HUES64 (cell line): Measurements from ENCODE around the gene OSM.
"Not testable (repeated sequence)": the region's sequence is repeated elsewhere in the genome, so short reads cannot be mapped to it uniquely, and the experiment has no call there.

ENCODE experiments used
- H3K27ac ChIP-seq: 2 replicates; pipeline ENCODE4 v1.7.0; 2013; ENCODE audit warnings: low read depth, low read length, inconsistent platforms
- H3K27me3 ChIP-seq: 2 replicates; pipeline ENCODE4 v1.6.1; 2013; ENCODE audit warnings: mild to moderate bottlenecking, low read length; ENCODE audit not compliant: insufficient read depth
- H3K36me3 ChIP-seq: 2 replicates; pipeline ENCODE4 v1.6.1; 2013; ENCODE audit warnings: mild to moderate bottlenecking, low read length; ENCODE audit not compliant: insufficient read depth
- H3K4me1 ChIP-seq: 2 replicates; pipeline ENCODE4 v1.6.1; 2013; ENCODE audit warnings: mild to moderate bottlenecking, low read length, moderate library complexity; ENCODE audit not compliant: insufficient read depth
- H3K4me3 ChIP-seq: 2 replicates; pipeline ENCODE4 v1.5.1; 2013; ENCODE audit warnings: mild to moderate bottlenecking, low read length, moderate library complexity
- H3K9ac ChIP-seq: 2 replicates; pipeline ENCODE4 v1.6.1; 2013; ENCODE audit warnings: mild to moderate bottlenecking, low read depth, low read length
- H3K9me3 ChIP-seq: 2 replicates; pipeline ENCODE4 v1.6.1; 2013; ENCODE audit warnings: low read depth, low read length; ENCODE audit not compliant: insufficient read depth
- WGBS: fragments of 150-250, 120-280 bp; methylation state at CpG from one replicate; pipeline ENCODE4 v1.1.7; 2013; ENCODE audit warnings: missing lambda C conversion rate; 5-methylcytosine and 5-hydroxymethylcytosine counted together

OSM gene

DNA sequence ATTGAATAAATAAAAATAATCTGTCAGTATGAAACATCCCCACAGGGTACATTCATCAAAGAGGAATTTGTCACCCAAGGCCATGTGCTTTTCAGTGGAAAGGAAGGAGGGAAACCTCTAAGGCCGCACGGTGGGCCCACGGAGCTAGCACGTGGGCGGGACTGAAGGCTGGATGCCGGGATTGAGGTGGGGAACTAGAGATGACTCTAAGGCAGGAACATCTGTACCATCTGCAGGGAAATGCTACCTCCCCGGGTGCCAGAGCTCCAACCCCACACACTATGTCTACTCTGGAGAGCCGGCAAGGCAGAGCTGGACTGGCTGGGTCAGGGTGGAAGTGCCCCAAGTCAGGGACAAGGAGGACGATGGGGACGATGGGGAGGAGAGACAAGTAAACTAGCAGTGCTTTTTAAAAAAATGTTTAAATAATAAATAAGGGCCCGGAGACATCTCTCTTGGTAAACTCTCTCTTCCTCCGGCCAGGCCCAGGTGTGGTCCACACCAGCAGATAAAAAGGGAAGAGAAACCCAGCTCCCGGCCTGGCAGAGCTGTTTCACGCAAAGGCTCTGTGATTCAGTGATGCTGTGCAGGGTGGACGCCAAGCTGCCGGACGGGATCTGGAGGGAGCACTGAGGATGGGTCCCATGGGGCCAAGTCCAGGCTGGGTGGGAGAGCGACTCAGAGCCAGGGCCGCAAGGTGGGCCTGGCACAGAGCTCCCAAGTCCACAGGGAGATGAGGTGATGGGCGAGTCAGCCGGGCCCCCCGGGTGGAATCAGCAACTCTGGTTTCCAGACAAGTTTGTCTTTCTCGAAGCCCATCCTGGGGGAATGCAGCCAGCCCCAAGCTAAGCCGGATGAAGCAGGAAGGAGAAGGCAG, 25.9 kb downstream of the OSM start:
- Histone ChIP-seq H3K4me3 (no peak overlapping the region), H3K27me3 (no peaks in the 10 kb centered on the region; the same call in 1 of the 2 replicates), H3K36me3 (peaks cover 10% of the 10 kb centered on the region; the same call in 1 of the 2 replicates), H3K9ac (no peak overlapping the region), H3K27ac (no peak overlapping the region), H3K9me3 (no peaks in the 10 kb centered on the region), H3K4me1 (peaks cover 23% of the 10 kb centered on the region)
- 88% methylated on average over 24 of the region's 24 CpGs for WGBS

DNA sequence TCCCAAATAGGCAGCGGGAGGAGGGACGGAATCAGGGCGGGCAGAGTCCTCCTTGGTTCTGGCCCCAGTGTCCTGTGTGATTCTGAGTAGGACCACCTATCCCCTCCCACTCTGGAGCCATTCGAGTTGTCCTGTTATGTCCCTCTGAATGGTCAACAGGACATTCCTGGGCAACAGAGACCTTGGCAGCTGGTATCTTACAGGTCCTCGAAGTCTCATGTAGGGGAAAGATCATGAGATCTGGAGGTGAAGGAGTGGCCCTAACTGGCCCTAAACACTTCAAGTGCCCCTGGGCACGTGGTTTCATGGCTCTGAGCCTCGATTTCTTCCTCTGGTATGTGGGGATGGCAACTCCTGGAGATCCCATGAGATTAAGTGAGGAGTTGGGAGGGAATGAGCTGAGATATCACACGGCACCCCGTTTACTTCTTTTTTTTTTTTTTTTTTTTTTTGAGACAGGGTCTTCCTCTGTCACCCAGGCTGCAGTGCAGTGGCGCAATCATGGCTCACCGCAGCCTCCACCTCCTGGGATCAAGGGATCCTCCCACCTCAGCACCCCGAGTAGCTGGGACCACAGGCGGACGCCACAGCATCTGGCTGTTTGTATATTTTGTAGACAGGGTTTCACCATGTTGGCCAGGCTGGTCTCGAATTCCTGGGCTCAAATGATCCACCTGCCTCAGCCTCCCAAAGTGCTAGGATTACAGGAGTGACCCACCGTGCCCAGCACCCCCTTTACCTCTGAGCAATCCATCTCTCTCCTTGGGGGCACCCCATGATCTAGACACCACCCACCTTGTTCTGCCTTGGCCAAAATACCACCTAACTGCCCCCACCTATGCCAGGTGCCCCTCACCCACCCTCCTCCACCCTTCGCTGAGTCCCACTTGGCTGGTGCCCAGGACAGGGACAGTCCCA, 26.9 kb downstream of the OSM start:
- no peaks in the 10 kb centered on the region for H3K9me3 ChIP-seq
- no peak overlapping the region for H3K4me3 ChIP-seq
- no peak overlapping the region for H3K9ac ChIP-seq
- H3K27ac ChIP-seq = no peak overlapping the region
- H3K27me3 ChIP-seq = no peaks in the 10 kb centered on the region
- H3K36me3 ChIP-seq = peaks cover 10% of the 10 kb centered on the region; the same call in 1 of the 2 replicates
- 92% methylated on average over 15 of the region's 17 CpGs for WGBS
- H3K4me1 ChIP-seq = peaks cover 26% of the 10 kb centered on the region

DNA sequence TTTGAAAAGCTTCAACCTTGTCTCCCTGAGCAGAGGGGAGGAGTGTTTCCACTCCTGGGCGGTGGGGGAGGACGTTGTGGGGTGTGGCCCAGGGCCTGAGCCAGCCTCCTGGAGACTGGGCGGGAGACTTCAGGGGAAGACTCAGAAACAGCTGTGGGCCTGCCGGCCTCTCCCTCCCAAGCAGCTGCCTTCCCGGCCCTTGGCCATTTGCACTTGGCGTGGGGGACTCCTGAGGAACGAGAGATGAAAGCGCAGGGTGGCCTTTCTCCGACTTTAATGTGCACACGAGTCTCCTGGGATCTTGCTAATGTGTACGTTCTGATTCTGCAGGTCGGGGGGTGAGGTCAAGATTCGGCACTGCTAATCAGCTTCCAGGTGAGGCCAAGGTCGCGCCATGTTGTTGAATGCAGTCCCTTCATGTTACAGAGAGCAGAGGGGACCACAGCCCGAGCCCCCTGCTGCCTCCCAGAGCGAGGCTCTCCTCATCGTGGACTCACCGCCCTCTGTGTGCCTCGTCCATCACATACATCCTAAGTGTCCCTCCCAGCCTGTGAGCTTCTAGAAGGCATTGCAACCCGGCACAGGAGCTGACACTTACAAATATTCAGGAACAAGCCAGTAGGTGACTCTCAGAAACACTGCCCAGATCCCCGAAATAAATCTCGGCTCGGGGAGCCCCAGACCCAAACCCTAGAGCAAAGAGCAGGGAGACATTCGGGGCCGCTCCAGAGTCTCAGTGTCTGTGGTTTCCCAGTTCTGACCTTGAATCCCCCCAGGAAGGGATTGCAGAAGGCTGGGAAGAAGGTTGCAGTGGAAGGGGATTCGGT, 27.8 kb downstream of the OSM start:
- WGBS = 61% methylated on average over 27 of the region's 27 CpGs
- Histone ChIP-seq H3K27ac (no peak overlapping the region), H3K27me3 (no peaks in the 10 kb centered on the region), H3K9ac (no peak overlapping the region), H3K4me1 (peaks cover 29% of the 10 kb centered on the region), H3K4me3 (no peak overlapping the region), H3K9me3 (no peaks in the 10 kb centered on the region), H3K36me3 (peaks cover 8% of the 10 kb centered on the region; the same call in 1 of the 2 replicates)

DNA sequence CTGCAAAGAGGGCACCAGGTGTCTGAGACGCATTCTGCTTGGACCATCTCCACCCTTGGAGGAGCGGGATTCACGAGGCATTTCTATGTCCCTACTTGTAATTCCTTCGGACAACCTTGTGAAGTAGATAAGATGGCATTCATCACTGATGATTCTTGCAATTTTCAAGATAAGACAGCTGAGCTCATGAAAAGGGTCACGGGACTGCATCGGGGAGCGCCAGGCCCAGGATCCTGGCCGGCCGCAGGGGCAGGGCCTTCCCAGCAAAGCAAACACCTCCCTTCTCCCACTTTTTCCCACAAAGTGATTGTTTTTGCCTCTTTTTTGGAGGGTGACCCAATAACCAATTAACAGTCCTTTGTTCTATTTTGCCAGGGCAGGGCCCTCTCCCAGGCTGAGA, 28.5 kb downstream of the OSM start:
- Histone ChIP-seq H3K9me3 (no peaks in the 10 kb centered on the region), H3K4me3 (no peak overlapping the region), H3K27me3 (no peaks in the 10 kb centered on the region), H3K27ac (no peak overlapping the region), H3K36me3 (peaks cover under 1% of the 10 kb centered on the region; the same call in 1 of the 2 replicates), H3K4me1 (peaks cover 29% of the 10 kb centered on the region), H3K9ac (no peak overlapping the region)
- 92% methylated on average over 9 of the region's 9 CpGs for WGBS

DNA sequence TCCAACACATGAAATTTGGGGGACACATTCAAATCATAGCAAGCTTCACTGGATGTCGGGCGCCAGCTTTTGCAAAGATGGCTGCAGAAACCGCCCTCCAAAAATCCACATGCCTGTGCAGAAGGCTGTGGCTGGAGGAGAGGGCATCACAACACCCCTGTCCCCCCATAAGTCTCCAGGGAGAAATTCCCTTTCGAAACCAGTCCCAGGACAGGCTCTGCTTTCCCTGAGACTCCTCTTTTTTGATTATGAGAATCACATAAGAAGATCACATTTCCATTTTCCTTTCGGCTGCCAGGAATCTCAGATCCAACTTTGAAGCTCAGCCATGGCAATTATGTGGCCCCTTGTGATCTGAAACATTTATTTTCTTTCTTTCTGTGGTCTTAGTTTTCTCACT, 29.8 kb downstream of the OSM start:
- WGBS = 93% methylated on average over 5 of the region's 5 CpGs
- no peak overlapping the region for H3K4me3 ChIP-seq
- H3K4me1 ChIP-seq = peaks cover 34% of the 10 kb centered on the region
- no peaks in the 10 kb centered on the region for H3K27me3 ChIP-seq
- no peak overlapping the region for H3K9ac ChIP-seq
- no peak overlapping the region for H3K27ac ChIP-seq
- H3K36me3 ChIP-seq = no peaks in the 10 kb centered on the region
- no peaks in the 10 kb centered on the region for H3K9me3 ChIP-seq

DNA sequence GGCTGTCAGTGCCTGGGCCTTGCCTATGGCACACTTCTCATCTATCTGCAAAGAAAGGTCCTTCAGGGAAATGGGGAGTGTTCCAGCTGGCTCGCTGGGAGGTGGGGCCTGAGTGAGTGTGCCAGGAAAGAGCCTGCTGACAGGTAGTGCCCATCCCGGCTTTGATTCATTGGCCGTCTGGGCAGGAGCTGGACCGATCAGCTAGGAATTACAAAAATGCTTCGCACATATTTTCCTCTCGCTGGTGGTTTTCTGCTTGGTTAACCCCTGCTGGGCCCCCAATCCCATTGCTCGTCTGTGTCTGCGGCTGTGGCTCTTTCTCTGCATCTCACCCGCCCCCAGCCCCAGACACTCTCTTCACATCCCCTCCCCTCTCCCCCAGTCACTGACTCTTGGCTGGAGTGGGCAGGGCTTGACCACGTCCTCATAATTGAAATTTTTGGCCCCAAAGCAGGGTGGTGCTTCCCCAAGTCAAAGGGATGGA, 30.9 kb downstream of the OSM start:
- no peaks in the 10 kb centered on the region for H3K27me3 ChIP-seq
- H3K4me1 ChIP-seq = peaks cover 34% of the 10 kb centered on the region
- no peak overlapping the region for H3K9ac ChIP-seq
- no peak overlapping the region for H3K27ac ChIP-seq
- 31% methylated on average over 10 of the region's 10 CpGs for WGBS
- no peaks in the 10 kb centered on the region for H3K9me3 ChIP-seq
- H3K36me3 ChIP-seq = no peaks in the 10 kb centered on the region
- no peak overlapping the region for H3K4me3 ChIP-seq

DNA sequence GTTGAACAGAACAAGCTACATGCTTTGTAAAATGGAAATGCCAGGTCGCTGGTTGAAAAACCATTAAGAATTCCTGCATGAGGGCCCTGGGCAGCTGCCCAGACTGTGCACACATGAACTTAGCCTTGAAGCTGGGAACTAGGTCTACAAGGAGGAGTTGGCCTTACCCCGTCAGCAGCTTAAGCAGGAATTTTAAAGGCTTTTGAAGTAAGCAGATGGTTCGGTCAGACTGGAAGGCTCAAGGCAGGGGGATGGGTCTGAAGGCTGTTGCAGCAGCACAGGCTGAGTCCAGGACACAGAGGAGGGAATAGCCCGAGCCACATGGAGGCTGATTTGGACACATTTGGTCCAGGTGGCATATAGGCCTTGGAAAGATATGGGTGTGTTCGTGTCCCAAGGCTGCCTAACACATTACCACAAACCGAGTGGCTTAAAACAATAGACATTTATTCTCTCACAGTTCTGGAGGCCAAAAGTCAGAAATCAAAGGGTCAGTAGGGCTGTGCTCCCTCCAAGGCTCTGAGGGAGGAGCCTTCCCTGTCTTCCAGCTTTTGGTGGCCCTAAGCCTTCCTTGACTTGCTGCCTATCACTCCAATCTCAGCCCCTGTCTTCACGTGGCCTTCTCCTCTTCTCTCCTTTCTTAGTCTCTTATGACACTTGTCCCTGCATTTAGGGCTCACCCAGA, 31.7 kb downstream of the OSM start:
- H3K9me3 ChIP-seq = no peaks in the 10 kb centered on the region
- H3K4me3 ChIP-seq = no peak overlapping the region
- peaks cover 34% of the 10 kb centered on the region for H3K4me1 ChIP-seq
- WGBS = 58% methylated on average over 7 of the region's 7 CpGs
- no peaks in the 10 kb centered on the region for H3K27me3 ChIP-seq
- no peak overlapping the region for H3K27ac ChIP-seq
- H3K36me3 ChIP-seq = no peaks in the 10 kb centered on the region
- no peak overlapping the region for H3K9ac ChIP-seq

DNA sequence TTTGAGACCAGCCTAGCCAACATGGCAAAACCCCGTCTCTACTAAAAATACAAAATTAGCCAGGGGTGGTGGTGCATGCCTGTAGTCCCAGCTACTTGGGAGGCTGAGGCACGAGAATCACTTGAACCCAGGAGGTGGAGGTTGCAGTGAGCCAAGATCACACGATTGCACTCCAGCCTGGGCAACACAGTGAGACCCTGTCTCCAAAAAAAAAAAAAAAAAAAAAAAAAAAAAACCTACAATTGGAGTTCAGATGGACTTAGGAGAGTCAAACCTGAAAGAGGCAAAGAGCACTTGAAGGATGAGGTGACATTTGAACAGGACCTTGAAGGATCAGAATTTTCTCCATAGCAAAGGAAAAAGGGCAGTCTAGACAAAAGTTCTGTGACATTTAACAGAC, 32.3 kb downstream of the OSM start:
- H3K27ac ChIP-seq, H3K27me3 ChIP-seq, H3K36me3 ChIP-seq, H3K9me3 ChIP-seq, H3K4me3 ChIP-seq, H3K9ac ChIP-seq: not testable (repeated sequence)
- 98% methylated on average over 2 of the region's 3 CpGs for WGBS
- H3K4me1 ChIP-seq = peaks cover 34% of the 10 kb centered on the region

DNA sequence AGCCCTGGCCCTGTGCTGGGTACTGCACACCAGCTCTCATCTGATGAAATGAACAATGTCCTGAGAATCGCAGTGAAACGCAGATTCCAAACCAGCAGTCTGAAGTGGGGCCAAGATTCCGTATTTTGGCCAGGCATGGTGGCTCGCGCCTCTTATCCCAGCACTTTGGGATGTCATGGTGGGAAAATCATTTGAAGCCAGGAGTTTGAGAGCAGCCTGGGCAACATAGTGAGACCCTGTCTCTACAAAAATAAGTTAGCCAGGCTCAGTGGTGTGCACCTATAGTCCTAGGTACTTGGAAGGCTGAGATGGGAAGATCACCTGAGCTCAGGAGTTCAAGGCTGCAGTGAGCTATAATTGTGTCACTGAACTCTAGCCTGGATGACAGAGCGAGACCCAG, 33.1 kb downstream of the OSM start:
- H3K27me3 ChIP-seq = no peaks in the 10 kb centered on the region
- no peak overlapping the region for H3K9ac ChIP-seq
- H3K36me3 ChIP-seq = no peaks in the 10 kb centered on the region
- H3K9me3 ChIP-seq = no peaks in the 10 kb centered on the region
- peaks cover 31% of the 10 kb centered on the region for H3K4me1 ChIP-seq
- H3K27ac ChIP-seq = no peak overlapping the region
- H3K4me3 ChIP-seq = no peak overlapping the region
- 96% methylated on average over 6 of the region's 6 CpGs for WGBS

DNA sequence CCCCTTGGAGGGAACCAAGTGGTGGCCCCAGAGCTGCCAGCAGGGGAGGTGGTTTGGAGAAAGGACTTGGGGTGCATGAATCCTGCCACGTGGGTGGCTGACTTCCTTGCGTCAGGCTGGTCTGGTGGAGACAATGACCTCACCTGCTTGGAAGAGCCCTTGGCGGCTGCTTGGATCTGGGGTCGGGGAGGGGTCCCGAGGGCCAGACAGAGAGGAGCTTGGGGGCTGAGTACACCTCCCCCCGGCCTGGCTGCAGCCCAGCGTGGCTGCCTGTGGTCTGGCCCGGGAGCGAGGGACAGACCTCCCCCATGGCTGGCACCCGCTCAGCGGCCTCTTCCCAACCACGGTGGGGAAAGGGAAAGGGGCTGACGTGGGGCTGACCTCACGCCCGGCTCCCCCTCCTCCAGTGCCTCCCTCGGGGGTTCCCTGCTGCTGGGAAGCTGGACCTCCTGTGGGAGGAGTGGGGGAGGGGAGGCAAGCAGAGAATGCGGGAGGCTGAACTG, 33.9 kb downstream of the OSM start:
- Histone ChIP-seq H3K9ac (no peak overlapping the region), H3K36me3 (no peaks in the 10 kb centered on the region), H3K27ac (no peak overlapping the region), H3K9me3 (no peaks in the 10 kb centered on the region), H3K4me3 (no peak overlapping the region), H3K4me1 (peaks cover 25% of the 10 kb centered on the region), H3K27me3 (no peaks in the 10 kb centered on the region)
- WGBS = 53% methylated on average over 17 of the region's 17 CpGs
